Stimulated activated CD4-positive, alpha-beta T cell treated with anti-CD3 and anti-CD28 coated beads, TNF-alpha, amount 100 ng/mL, for 48 hours (primary cell): ENCODE data around the gene SMIM20.

Experiments
- DNase-seq, 3 donors: peaks; one replicate each; pipeline ENCODE4 v3.0.0-alpha.2; 2020; ENCODE audit warnings: low read depth in 3 of 3

The SMIM20 gene

GRCh38 chr4:25954293-25954904, 40.4 kb downstream of the SMIM20 start:
- DNase-seq: no peak

DNA sequence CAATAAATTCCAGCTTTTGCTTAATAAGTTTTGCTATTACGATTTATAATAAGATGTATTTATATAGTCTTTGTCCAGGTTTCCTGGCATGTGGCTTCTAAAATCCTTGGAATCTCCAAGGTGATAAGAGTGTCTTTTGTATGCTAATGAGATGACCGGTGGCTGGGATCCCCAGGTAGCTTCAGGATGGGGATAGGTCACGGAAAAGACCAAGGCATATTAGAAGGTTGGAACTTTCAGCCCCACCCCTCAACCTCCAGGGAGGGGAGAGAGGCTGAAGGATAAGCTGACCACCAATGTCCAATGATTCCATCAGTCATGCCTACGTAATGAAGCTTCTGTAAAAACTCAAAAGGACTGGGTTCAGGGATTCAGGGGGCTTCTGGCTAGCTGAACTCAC, 41.7 kb downstream of the SMIM20 start:
- DNase-seq: no peak

DNA sequence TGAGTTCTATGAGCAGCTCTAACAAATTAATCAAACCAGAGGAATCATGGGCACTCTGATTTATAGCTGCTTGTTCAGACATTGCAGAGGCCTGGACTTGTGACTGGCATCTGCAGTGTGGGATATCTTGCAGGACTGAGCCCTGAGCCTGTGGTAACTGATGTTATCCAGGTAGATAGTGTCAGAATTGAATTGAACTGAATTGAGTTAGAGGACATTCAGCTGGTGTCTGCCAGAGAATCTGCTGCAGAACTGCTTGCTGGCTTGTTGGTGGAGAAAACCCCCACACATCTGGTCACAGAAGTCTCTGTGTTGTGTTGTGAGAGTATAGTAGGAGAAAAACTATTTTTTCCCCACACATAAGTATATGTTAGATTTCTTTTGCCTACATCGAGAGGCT, 42.2 kb downstream of the SMIM20 start:
- DNase-seq: no peak

GRCh38 chr4:25958110-25958509, 44.1 kb downstream of the SMIM20 start:
- DNase-seq: no peak

- DNase-seq: no peak
Measured at GRCh38 chr4:25962393-25962792, 48.4 kb downstream of the SMIM20 start.

- no peak for DNase-seq
Measured at GRCh38 chr4:25965629-25966028, 51.6 kb downstream of the SMIM20 start.

DNA sequence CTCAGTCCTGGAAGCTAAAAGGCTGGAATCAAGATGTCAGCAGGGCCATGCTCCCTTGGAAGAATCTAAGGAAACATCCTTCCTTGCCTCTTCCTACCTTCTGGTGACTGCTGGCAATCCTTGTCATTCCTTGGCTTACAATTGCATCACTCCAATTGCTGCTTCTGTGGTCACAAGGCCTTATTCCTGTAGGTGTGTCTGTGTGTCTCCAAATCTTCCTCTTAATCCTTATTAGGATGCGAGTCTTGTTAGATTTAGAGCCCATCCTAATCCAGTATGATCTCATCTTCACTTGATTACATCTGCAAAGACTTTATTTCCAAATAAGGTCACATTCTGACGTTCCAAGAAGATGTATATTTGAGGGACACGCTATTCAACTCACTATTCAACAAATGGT, 52.2 kb downstream of the SMIM20 start:
- no peak for DNase-seq

DNA sequence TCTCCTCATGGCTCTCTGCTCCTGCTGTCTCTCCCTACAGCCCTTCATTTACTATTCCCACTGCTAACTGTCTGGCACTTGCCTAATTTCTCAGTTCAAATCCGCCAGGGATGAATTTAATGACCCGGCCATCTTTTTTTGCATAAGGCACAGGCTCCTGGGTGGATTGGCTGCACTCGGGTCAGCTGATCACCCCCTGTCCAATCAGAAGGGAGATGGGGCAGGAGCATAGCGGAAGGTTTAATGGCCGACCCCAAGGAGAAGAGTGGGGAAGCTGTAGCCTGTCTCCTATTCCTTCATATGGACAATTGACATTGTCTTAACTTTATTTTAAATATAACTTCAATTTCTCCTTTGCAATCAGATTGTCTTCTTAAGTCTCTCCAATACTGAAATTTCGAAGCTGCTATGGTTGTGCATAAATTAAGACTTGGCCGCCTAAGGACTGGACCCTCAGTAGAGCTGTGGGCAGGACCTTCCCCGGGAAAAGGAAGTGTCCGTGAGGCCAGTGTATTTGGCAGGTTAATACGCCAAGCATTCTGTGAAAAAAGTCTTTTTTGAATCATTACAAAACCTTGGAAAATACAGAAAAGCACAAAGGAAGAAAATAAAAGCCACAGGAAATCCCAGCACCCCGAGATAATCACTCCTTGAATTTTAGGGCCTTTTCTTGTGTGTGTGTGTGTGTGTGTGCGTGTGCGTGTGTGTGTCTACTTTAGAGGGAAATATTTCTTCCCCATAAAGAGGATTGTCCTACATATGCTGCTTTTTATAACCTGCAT, 55.5 kb downstream of the SMIM20 start:
- DNase-seq: no peak

GRCh38 chr4:25970226-25970675, 56.2 kb downstream of the SMIM20 start:
- DNase-seq: no peak

DNA sequence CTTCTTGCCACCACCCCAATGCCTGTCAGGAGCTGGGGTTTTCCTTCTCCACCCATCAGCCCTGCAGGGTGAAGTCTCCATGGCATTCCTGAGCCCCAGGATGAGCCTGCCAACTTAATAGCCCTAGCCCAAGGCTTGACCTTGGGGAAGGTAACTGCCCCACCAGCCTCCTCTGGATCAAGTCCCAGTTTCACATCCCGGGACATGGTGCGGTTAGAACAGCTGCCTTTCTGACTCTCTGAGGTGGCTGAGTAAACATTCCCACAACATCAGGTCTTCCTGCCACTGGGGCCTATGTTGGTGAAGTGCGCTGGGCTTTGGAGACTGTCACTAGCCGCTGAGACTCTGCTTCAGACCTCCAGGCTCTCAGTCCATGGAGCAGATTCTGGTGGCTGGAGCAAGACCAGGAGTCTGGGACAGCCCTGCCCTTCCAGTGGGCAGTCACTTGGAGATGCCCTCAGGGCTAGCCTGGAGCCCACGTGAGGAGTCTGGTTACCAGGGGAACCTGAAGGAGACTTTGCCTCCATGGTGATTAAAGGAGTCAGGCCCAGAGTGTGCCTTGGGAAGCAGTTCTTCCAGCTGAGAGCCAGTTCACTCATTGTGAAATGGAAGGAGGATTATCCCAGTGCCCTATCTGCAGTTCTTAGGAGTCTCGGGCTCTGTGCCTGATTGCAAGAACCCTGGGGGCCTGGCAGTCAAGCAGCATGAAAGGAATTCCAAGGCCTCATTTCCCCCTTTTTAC, 56.8 kb downstream of the SMIM20 start:
- no peak for DNase-seq

- no peak for DNase-seq
Measured at GRCh38 chr4:25972366-25972765, 58.3 kb downstream of the SMIM20 start.

- DNase-seq: no peak
Measured at GRCh38 chr4:25972984-25973745, 59.1 kb downstream of the SMIM20 start.

- DNase-seq: no peak
Measured at GRCh38 chr4:25976780-25977179, 62.8 kb downstream of the SMIM20 start.

DNA sequence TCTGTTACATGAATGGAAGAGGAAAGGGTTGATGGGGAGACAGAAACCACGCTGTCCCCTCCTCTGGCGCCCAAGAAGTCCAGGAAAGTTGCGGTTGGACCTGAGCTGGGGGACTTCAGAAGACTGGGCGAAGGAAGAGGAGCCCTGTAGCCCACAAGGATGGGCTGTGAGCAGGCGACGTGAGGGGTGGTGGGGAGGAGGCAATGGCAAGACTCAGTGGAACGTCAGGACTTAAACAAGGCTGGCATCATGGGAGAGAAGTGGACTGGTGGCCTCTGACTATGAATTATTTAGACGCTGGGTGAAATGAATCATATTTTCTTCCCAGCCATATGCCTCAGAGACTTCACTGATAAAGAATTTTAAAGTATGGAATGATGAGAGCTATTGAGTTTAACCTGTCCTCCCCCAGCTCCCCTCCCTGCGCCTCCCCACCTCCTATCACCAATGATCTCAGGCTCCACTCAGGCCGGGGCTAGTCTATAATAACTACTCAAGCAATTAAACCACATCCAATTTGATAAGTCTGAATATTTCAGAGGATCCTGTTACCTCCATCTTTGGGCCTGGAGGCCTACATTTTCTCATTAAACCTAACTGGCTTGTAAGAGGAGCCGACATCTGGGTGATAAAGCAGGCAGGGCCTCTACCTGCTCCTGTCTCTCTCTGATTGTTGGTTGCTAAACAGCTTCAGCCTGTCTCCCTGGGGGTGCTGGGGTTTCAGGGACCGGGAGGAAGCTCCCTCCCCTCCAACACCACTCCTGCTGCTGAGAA, 63.6 kb downstream of the SMIM20 start:
- no peak for DNase-seq

- DNase-seq: no peak
Measured at GRCh38 chr4:25978327-25978726, 64.3 kb downstream of the SMIM20 start.
